Body of pancreas (tissue), 4 donors: ENCODE measurements around the gene MFAP5. TPM values are rescaled to one million over a fixed set of nuclear protein-coding genes. Genes with fewer than 3 reads are reported as not detected.

Experiments used
- ATAC-seq: fragments of 150-250 bp; one replicate; pipeline ENCODE4 v1.9.1; 2016
- DNase-seq, 4 donors: peaks; one replicate each; pipeline ENCODE4 v3.0.0-alpha.2; 2019
- H3K27ac ChIP-seq, 4 donors: fragments of 200-600 bp; sonication (generic); 1 replicate in 3 of 4; 2 replicates in 1 of 4; pipeline versions ENCODE4 v1.5.1 to v1.6.1; 2016 to 2019; ENCODE audit warnings: mild to moderate bottlenecking in 1 of 4, mixed read lengths in 1 of 4, moderate library complexity in 1 of 4
- H3K27me3 ChIP-seq, 2 donors: fragments of 200-600 bp; sonication (generic); one replicate each; pipeline ENCODE4 v1.6.0; 2016; ENCODE audit warnings: mild to moderate bottlenecking in 1 of 2
- H3K36me3 ChIP-seq, 2 donors: fragments of 200-600 bp; sonication (generic); replicated peaks in 1 of 2; 2 replicates each; pipeline ENCODE4 v1.5.1; 2016; ENCODE audit warnings: low read depth in 2 of 2; ENCODE audit not compliant: insufficient read depth in 1 of 2
- H3K4me1 ChIP-seq: fragments of 200-600 bp; sonication (generic); one replicate; pipeline ENCODE4 v1.6.0; 2016
- H3K4me3 ChIP-seq, 2 donors: fragments of 200-600 bp; sonication (generic); 1 replicate in 1 of 2; 2 replicates in 1 of 2; pipeline ENCODE4 v1.5.1; 2016 to 2019
- H3K9me3 ChIP-seq, 3 donors: fragments of 200-600 bp; sonication (generic); 1 replicate in 2 of 3; 2 replicates in 1 of 3; pipeline ENCODE4 v1.5.1; 2016
- POLR2A ChIP-seq, 3 donors: fragments of 450-650 bp; IDR thresholded peaks; one replicate each; pipeline ENCODE4 v1.6.1; 2016; ENCODE audit warnings: antibody characterized with exemption in 3 of 3, mild to moderate bottlenecking in 2 of 3
- WGBS, 2 donors: methylation state at CpG; one replicate each; pipeline ENCODE4 v1.1.5; 2017; 5-methylcytosine and 5-hydroxymethylcytosine counted together
- intact Hi-C: fragments of 100-400 bp; cut with DNase I; formaldehyde crosslinking; loops from one replicate; pipeline ENCODE4 v1.15.1; 2023
- total RNA-seq, 2 donors: library from RNA; depleted of rRNA; stranded (reverse); fragments of >200 nt; gene quantifications; one replicate each; pipeline ENCODE4 v1.1.0, GENCODE V29; 2016
- TF ChIP-seq, protein P1 (sequence below), 7 experiments: fragments of 450-650 bp in 4 of 7; fragments of 200-600 bp in 3 of 7; sonication (generic) in 3 of 7; IDR thresholded peaks; one replicate each; pipeline ENCODE4 v1.5.1; 2016 to 2019; ENCODE audit warnings: antibody characterized with exemption in 7 of 7

Gene MFAP5
- total RNA-seq, 2 donors from 2014 or later, result 17.9 to 33.0 TPM

GRCh38 chr12:8644345-8645248, 18.0 kb downstream of the MFAP5 start:
- no peak overlapping the region for H3K4me3 ChIP-seq
- intact Hi-C loops, result no loop called here

GRCh38 chr12:8642775-8643174, 19.9 kb downstream of the MFAP5 start:
- WGBS, 2 donors, result 88 to 96% methylated on average over 1 of the region's 1 CpG
- TF ChIP-seq, protein P1, sequence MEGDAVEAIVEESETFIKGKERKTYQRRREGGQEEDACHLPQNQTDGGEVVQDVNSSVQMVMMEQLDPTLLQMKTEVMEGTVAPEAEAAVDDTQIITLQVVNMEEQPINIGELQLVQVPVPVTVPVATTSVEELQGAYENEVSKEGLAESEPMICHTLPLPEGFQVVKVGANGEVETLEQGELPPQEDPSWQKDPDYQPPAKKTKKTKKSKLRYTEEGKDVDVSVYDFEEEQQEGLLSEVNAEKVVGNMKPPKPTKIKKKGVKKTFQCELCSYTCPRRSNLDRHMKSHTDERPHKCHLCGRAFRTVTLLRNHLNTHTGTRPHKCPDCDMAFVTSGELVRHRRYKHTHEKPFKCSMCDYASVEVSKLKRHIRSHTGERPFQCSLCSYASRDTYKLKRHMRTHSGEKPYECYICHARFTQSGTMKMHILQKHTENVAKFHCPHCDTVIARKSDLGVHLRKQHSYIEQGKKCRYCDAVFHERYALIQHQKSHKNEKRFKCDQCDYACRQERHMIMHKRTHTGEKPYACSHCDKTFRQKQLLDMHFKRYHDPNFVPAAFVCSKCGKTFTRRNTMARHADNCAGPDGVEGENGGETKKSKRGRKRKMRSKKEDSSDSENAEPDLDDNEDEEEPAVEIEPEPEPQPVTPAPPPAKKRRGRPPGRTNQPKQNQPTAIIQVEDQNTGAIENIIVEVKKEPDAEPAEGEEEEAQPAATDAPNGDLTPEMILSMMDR (IDR thresholded peaks at IDR 0.05), result no peak
- no peak for TF ChIP-seq POLR2A (IDR thresholded peaks at IDR 0.05)
- Histone ChIP-seq H3K4me1 (no peaks in the 10 kb centered on the region), H3K27ac (no peak overlapping the region), H3K4me3 (no peak overlapping the region), H3K27me3 (no peaks in the 10 kb centered on the region), H3K9me3 (no peaks in the 10 kb centered on the region), H3K36me3 (no peaks in the 10 kb centered on the region)
- intact Hi-C loops, result no loop called here
- DNase-seq (no peak), ATAC-seq (no peak)

More at GRCh38 chr12:8644345-8645248, 18.0 kb downstream of the MFAP5 start:
- DNase-seq, result no peak
- TF ChIP-seq, protein P1 (IDR thresholded peaks at IDR 0.05), result no peak
- TF ChIP-seq POLR2A (IDR thresholded peaks at IDR 0.05), result no peak
- H3K4me1 ChIP-seq, result no peaks in the 10 kb centered on the region
- ATAC-seq, result no peak
- no peaks in the 10 kb centered on the region for H3K27me3 ChIP-seq
- H3K36me3 ChIP-seq, result no peaks in the 10 kb centered on the region
- no peak overlapping the region for H3K27ac ChIP-seq
- 30 to 33% methylated on average over 5 of the region's 5 CpGs for WGBS, 2 donors
- no peaks in the 10 kb centered on the region for H3K9me3 ChIP-seq

- Histone ChIP-seq H3K36me3 (no peaks in the 10 kb centered on the region), H3K27ac (no peak overlapping the region), H3K4me1 (no peaks in the 10 kb centered on the region), H3K27me3 (no peaks in the 10 kb centered on the region), H3K4me3 (no peak overlapping the region), H3K9me3 (no peaks in the 10 kb centered on the region)
- no peak for ATAC-seq
- no peak for DNase-seq
- 16 to 37% methylated on average over 2 of the region's 2 CpGs for WGBS, 2 donors
- intact Hi-C loops, result no loop called here
- TF ChIP-seq, protein P1 (IDR thresholded peaks at IDR 0.05), result no peak
Measured at GRCh38 chr12:8639936-8640335, 22.7 kb downstream of the MFAP5 start.

GRCh38 chr12:8638951-8639350, 23.7 kb downstream of the MFAP5 start:
- H3K4me1 ChIP-seq, result no peaks in the 10 kb centered on the region
- no peaks in the 10 kb centered on the region for H3K27me3 ChIP-seq
- no peak overlapping the region for H3K27ac ChIP-seq
- no peaks in the 10 kb centered on the region for H3K36me3 ChIP-seq
- H3K4me3 ChIP-seq, result no peak overlapping the region
- no peaks in the 10 kb centered on the region for H3K9me3 ChIP-seq
- no peak for DNase-seq
- intact Hi-C loops, result no loop called here
- no peak for TF ChIP-seq POLR2A (IDR thresholded peaks at IDR 0.05)
- TF ChIP-seq, protein P1 (IDR thresholded peaks at IDR 0.05), result no peak
- no peak for ATAC-seq
- WGBS, 2 donors, result 56 to 74% methylated on average over 4 of the region's 4 CpGs

GRCh38 chr12:8637666-8638065, 25.0 kb downstream of the MFAP5 start:
- intact Hi-C loops, result no loop called here
- Histone ChIP-seq H3K9me3 (no peaks in the 10 kb centered on the region), H3K27ac (no peak overlapping the region), H3K4me3 (no peak overlapping the region), H3K36me3 (no peaks in the 10 kb centered on the region), H3K4me1 (no peaks in the 10 kb centered on the region), H3K27me3 (no peaks in the 10 kb centered on the region)
- 65 to 81% methylated on average over 4 of the region's 4 CpGs for WGBS, 2 donors
- no peak for TF ChIP-seq POLR2A (IDR thresholded peaks at IDR 0.05)
- TF ChIP-seq, protein P1 (IDR thresholded peaks at IDR 0.05), result no peak
- ATAC-seq (no peak), DNase-seq (no peak)
